GM19240 (cell line): ENCODE results near the gene STK10.
"Not testable (repeated sequence)": the region's sequence is repeated elsewhere in the genome, so short reads cannot be mapped to it uniquely, and the experiment has no call there.

Experiments used
- DNase-seq: peaks from one replicate; pipeline ENCODE4 v3.0.0; 2011; ENCODE audit warnings: low spot score; ENCODE audit not compliant: insufficient read length

STK10 gene

GRCh38 chr5:172055421-172055820, 132.6 kb downstream of the STK10 start:
- no peak for DNase-seq

DNA sequence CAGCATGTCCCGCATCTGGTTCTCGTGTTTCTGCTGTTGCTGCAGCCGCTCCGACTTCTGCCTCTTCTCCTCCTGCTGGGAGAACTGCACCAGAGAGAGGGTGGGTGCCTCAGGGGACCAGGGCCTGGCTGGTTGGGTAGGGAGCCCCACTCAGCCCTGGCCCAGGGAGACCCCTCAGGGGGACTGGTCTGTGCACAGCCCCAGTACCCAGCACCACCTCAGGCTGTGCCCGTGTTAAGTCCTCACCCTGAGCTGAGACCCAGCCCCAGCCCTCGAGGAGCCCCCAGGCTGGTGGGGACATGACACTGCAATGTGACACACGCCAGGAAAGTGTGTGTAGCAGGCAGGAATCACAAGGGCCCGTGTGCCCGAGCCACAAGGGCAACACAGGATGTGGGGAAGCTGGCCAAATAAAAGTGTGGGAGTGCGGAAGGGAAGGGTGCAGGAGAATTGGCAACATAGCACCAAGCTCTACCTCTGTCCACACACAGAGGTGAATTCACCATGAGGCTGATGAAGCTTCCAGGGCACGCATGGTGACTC, 133.3 kb downstream of the STK10 start:
- no peak for DNase-seq

DNA sequence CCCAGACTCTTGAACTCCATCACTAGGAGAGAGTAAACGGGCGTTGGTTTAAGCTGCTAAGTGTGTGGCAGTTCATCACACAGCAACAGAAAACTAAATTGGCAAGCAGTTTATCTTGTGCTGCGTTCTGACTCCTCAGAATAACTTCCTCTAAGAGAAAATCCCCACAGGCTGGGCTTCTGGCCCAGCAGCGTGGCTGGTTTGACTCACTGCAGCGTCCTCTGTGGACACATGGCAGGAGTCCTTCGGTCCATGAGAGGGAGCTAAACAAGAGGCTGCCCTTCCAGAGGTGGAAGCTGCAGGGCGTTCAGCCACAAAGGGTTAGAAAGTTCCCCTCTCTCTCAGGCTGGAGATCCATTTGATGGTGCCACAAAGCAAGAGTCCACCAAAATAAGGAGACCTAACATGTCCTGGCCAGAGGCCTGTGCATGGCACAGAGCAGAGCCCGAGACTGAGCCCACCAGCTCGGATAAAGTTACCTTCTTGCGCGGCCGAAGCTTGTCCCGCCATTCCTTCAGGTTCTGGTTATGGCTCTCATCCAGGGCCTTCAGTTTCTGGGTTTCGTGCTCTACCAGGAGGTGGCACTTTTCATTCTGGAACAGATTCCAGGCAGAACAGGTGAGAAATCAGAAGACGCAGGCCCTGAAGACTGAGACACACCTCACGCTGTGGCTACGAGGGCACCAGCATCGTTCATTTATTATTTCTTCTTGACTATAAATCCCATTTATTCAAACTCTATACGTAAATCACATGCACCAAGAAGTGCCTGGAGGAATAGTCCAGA, 135.4 kb downstream of the STK10 start:
- DNase-seq: no peak

DNA sequence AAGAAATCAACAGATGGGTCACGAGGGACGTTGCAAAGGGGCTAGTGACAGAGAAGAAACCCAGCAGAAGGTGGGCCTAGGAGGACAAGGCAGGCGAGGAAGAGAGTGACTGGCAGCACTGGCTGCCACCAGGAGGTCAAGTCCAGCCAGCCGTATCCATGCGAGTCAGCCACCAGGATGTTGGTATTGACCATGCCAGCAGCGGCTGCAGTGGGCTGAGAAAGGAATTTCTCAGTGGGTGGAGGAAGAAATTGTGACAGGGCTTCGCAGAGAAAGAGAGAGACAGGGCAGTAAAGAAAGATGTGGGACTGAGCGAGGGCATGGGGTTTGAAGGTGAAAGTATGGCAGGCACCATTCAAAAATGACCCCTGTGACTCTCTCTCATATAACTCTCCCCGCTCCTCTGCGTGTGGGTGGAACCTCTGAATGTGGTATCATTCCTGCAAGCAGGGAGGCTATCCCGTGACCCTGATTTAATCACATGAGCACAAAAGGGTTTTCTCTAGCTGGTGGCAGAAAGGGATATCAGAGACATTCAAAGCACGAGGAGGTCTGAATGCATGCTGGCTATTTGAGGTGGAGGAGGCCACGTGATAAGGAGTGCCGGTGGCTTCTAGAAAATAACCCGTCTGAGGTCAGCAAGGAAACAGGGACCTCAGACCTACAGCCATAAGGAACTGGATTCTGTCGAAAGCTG, 136.2 kb downstream of the STK10 start:
- DNase-seq: no peak

GRCh38 chr5:172050080-172050479, 137.9 kb downstream of the STK10 start:
- no peak for DNase-seq

- DNase-seq: no peak
These were observed 138.7 kb downstream of the STK10 start for GRCh38 chr5:172049226-172049796.

DNA sequence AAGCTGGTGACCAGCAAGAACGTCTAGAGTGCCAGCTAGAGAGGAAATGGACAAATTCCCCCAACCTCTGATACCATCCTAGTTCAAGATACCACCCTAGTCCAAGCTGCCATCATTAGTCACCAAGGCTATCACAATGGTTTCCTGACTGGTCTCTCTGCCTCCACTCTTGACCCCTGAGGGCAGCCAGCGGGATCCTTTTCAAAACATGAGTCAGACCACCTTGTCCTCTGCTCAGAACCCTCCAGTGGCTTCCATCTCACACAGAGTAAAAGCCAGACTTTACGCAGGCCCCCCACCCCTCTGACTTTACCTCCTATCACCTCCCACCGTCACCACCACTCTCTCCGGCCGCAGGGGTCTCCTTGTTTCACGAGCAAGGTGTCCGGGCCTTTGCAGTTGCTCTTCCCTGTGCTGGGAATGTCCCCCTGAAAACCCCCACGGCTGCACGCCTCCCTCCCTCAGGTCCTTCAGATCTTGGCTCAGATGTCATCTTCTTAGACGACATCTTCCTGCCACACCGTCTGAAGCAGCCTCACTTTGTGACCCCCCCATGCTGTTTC, 139.4 kb downstream of the STK10 start:
- DNase-seq: no peak

DNA sequence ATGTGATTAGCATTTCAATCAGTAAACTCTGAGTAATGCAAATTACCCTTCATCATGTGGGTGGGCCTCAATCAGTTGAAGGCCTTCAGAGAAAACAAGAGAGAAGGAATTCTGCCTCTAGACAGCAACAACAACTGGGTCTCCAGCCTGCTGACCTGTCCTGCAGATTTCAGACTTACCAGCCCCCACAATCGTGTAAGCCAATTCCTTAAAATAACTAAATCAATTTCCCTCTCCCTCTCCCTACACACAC, 139.9 kb downstream of the STK10 start:
- DNase-seq: no peak

DNA sequence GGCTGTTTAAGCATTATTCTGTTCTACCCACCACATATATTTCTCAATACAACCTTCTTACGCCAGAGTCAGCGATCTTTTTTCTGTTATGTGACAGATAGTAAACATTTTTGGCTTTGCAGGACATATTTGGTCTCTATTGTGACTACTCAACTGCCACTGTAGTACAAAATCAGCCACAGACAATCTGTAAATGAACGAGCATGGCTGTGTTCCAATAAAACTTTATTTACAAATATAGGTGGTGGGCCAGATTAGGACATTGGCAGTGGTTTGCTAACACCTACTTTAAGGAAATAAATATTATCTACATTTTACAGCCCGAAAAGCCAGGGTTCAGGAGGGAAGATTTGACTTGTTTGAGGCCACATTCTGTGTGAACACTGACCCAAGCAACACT, 141.4 kb downstream of the STK10 start:
- no peak for DNase-seq

GRCh38 chr5:172045315-172045632, 142.8 kb downstream of the STK10 start:
- DNase-seq: no peak

GRCh38 chr5:172044631-172045314, 143.3 kb downstream of the STK10 start:
- no peak for DNase-seq

- DNase-seq: no peak
These were observed 144.2 kb downstream of the STK10 start for GRCh38 chr5:172043865-172044264.

DNA sequence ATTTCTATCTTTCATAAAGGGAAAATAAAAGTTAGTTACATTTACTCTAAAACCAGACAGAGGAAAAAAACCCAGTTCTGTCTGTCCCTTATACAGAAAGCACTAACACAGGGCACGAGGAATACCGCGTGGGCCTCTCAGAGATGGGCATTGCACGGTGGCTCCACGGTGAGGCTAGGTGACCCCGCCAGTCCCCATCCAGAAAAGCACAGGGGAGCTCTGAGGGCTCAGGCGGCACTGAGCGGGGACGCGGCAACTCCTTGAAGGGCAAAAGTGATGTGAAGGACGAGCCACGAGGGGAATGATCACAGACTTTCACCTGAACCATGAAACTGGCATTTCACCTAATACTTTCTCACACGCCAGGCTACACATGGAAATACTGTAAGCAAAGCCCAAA, 145.8 kb downstream of the STK10 start:
- no peak for DNase-seq

GRCh38 chr5:172038167-172038566, 149.9 kb downstream of the STK10 start:
- DNase-seq: no peak

- DNase-seq: no peak
These were observed 153.0 kb downstream of the STK10 start for GRCh38 chr5:172035049-172035448.

DNA sequence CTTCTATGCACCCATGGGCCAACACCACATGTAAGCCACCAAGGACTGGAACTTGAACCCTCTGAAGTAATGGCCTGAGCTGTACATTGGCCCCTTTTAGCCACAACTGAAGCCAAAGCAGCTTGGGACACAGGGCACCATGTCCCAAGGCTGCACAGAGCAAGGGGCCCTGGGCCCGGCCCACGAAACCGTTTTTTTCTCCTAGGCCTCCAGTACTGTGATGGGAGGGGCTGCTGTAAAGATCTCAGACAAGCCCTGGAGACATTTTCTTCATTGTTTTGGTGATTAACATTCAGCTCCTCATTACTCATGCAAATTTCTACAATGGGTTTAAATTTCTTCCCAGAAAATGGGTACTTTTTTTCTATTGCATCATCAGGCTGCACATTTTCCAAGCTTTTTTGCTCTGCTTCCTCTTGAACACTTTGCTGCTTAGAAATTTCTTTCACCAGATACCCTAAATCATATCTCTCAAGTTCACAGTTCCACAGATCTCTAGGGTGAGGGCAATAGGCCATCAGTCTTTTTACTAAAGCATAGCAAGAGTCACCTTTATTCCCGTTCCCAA, 156.0 kb downstream of the STK10 start:
- no peak for DNase-seq

DNA sequence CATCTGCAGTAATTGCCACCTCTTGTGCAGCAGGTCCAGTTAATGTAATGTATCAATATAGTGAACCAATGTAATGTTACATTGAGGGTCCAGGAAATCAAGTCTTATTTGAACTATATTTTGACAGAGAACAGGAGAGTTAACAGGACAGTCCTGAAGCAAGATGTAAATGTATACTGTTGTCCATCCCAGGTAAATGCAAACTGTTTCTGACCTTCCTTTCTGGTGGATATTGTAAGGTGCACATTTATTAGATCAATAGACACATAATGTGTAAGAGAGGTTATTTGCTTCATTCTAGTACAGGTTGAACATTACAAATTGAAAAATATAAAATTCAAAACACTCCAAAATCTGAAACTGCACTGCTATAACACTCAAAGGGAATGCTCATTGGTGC, 158.1 kb downstream of the STK10 start:
- no peak for DNase-seq

GRCh38 chr5:172028167-172028566, 159.9 kb downstream of the STK10 start:
- DNase-seq: no peak

DNA sequence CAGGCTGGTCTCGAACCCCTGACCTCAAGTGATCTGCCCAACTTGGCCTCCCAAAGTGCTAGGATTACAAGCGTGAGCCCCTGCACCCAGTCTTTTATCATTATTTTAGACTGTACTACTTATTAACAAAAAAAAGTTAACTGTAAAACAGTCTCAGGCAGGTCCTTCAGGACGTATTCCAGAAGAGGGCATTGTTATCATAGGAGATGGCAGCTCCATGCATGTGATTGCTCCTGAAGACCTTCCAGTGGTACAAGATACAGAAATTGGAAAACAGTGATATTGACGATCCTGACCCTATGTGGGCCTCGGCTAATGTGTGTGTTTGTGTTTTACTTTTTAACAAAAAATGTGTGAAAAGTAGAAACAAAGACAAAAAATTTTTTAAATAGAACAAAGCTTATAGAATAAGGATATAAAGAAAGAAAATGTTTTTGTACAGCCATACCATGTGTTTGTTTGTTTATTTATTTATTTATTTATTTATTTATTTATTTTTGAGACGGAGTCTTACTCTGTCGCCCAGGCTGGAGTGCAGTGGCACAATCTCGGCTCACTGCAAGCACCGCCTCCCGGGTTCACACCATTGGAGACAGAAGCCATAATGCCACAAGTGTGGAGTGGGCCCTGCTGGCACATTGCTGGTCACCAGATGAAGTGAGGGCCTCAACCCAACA, 167.8 kb downstream of the STK10 start:
- not testable (repeated sequence) for DNase-seq

GRCh38 chr5:172015346-172015745, 172.7 kb downstream of the STK10 start:
- no peak for DNase-seq

DNA sequence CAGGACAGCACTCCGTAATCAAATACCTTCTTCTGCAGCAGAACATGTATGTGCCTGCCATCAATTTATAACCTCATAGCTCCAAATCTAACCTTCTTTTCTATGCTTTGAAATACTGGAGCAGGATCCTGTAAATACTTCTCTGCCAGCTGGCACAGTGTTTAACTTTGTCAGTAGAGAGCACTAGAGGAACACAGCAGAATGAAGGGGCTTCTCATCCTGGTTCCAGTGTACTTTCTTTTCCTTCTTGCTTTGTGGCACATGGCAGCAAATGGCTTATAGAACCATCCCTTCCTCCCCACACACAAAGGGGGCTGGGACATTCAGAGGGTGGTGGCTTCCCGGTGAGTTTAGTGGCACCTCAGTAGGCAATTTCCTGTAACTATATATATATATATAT, 177.7 kb downstream of the STK10 start:
- no peak for DNase-seq
